Measurements from ENCODE around the gene ZNF787. TPM values are rescaled to one million over a fixed set of nuclear protein-coding genes. Genes with fewer than 3 reads are reported as not detected.

Gene ZNF787
- polyA plus RNA-seq, 2 of the 4 experiments (the other 2 are of a cell fraction): 12.5 to 35.1 TPM

- no peak overlapping the region for H3K27ac ChIP-seq
- H3K9me3 ChIP-seq: no peaks in the 10 kb centered on the region
- H3K4me2 ChIP-seq: no peak overlapping the region
- no peak for DNase-seq (ENCODE audit: low read depth in 1 of 2, low spot score in 1 of 2)
- ATAC-seq: no peak
- ChIA-PET POLR2A (no interaction called here), CTCF (interaction anchor here (1.0 to 1.5 kb wide), 2 partner anchors 10 to 17 kb away, joined by 3 to 4 read pairs; no protein-coding TSS in a partner anchor)
- WGBS (ENCODE audit: missing lambda C conversion rate): 93% methylated on average over 10 of the region's 10 CpGs
- peaks cover 33% of the 10 kb centered on the region for H3K4me1 ChIP-seq
- H3K4me3 ChIP-seq: no peak overlapping the region
- TF ChIP-seq HMGXB4 (CRISPR knock-in tag; IDR thresholded peaks at IDR 0.05; ENCODE audit: borderline replicate concordance): no peak
- TF ChIP-seq FOXS1 (CRISPR knock-in tag; IDR thresholded peaks at IDR 0.05): no peak
- no peak for TF ChIP-seq KDM1A (IDR thresholded peaks at IDR 0.05; ENCODE audit: low read depth)
- TF ChIP-seq NPAS2 (CRISPR knock-in tag; IDR thresholded peaks at IDR 0.05; ENCODE audit: borderline replicate concordance): no peak
- TF ChIP-seq POLR2AphosphoS2 (conservative IDR thresholded peaks at IDR 0.05; ENCODE audit: low read length): no peak
- TF ChIP-seq POLR2A (IDR thresholded peaks at IDR 0.05; ENCODE audit: low read length): no peak
- TF ChIP-seq HDAC2 (IDR thresholded peaks at IDR 0.05): no peak
- no peak for TF ChIP-seq FOSL2 (IDR thresholded peaks at IDR 0.05)
- TF ChIP-seq FOSL2 (CRISPR knock-in tag; IDR thresholded peaks at IDR 0.05): no peak
- no peak for TF ChIP-seq HOXA7 (CRISPR knock-in tag; IDR thresholded peaks at IDR 0.05)
- no peak for TF ChIP-seq SREBF2 (IDR thresholded peaks at IDR 0.05)
- no peak for TF ChIP-seq HEYL (CRISPR knock-in tag; IDR thresholded peaks at IDR 0.05)
- TF ChIP-seq CBX8 (IDR thresholded peaks at IDR 0.05): no peak
- no peak for TF ChIP-seq ESRRA (IDR thresholded peaks at IDR 0.05; ENCODE audit: borderline replicate concordance, low read length)
- no peak for TF ChIP-seq JUNB (IDR thresholded peaks at IDR 0.05)
- no peak for TF ChIP-seq RCOR1 (IDR thresholded peaks at IDR 0.05; ENCODE audit: low read depth, low read length)
- TF ChIP-seq BCL3 (IDR thresholded peaks at IDR 0.05): no peak
- no peak for TF ChIP-seq NR3C1 (IDR thresholded peaks at IDR 0.05)
- no peak for FAIRE-seq
Measured at GRCh38 chr19:56114778-56115110, 6.4 kb downstream of the ZNF787 start.

GRCh38 chr19:56114051-56114777, 6.9 kb downstream of the ZNF787 start:
- ChIA-PET POLR2A (no interaction called here), CTCF (interaction anchor here (1.0 to 1.5 kb wide), 2 partner anchors 9 to 16 kb away, joined by 3 to 4 read pairs; no protein-coding TSS in a partner anchor)
- no peak for ATAC-seq
- H3K4me2 ChIP-seq: no peak overlapping the region
- FAIRE-seq: no peak
- TF ChIP-seq E2F6 (IDR thresholded peaks at IDR 0.05; ENCODE audit: borderline replicate concordance, low read depth) (no peak), REST (IDR thresholded peaks at IDR 0.05) (no peak), RAD21 (conservative IDR thresholded peaks at IDR 0.05 in 1 of 2, IDR thresholded peaks at IDR 0.05 in 1 of 2) (no peak), PBX3 (IDR thresholded peaks at IDR 0.05) (no peak), MAX (IDR thresholded peaks at IDR 0.05) (no peak)
- no peak overlapping the region for H3K4me3 ChIP-seq
- DNase-seq (ENCODE audit: low read depth in 1 of 2, low spot score in 1 of 2): no peak
- no peaks in the 10 kb centered on the region for H3K9me3 ChIP-seq
- no peak overlapping the region for H3K27ac ChIP-seq
- 91% methylated on average over 18 of the region's 19 CpGs for WGBS (ENCODE audit: missing lambda C conversion rate)
- H3K4me1 ChIP-seq: peaks cover 28% of the 10 kb centered on the region

Data from A549 (cell line).